NCI-H526 treated with DMSO at 0.1 percent for 48 hours (cell line): ENCODE results near the gene CLASP1.
"Not testable (repeated sequence)": the region's sequence is repeated elsewhere in the genome, so short reads cannot be mapped to it uniquely, and the experiment has no call there.

Source experiments
- DNase-seq: peaks from one replicate; lab custom pipeline; 2025; lab: John Stamatoyannopoulos, UW

The CLASP1 gene

GRCh38 chr2:121662656-121663055, 13.4 kb upstream of the CLASP1 start:
- DNase-seq = no peak

- no peak for DNase-seq
Measured at GRCh38 chr2:121659933-121660332, 10.7 kb upstream of the CLASP1 start.

- not testable (repeated sequence) for DNase-seq
Measured at GRCh38 chr2:121658393-121658792, 9.1 kb upstream of the CLASP1 start.

- DNase-seq = no peak
Measured at GRCh38 chr2:121653035-121653434, 3.8 kb upstream of the CLASP1 start.

- no peak for DNase-seq
Measured at GRCh38 chr2:121650315-121650930, 1.2 kb upstream of the CLASP1 start.

GRCh38 chr2:121649596-121650314, 493 bp upstream of the CLASP1 start:
- peak; percentile 92 for DNase-seq

GRCh38 chr2:121648206-121649148, 785 bp downstream of the CLASP1 start:
- peak; percentile 41 for DNase-seq

GRCh38 chr2:121647396-121647795, 1.9 kb downstream of the CLASP1 start:
- DNase-seq = no peak

GRCh38 chr2:121644715-121645114, 4.5 kb downstream of the CLASP1 start:
- DNase-seq = no peak

GRCh38 chr2:121643877-121644276, 5.4 kb downstream of the CLASP1 start:
- DNase-seq = no peak

- no peak for DNase-seq
Measured at GRCh38 chr2:121640380-121641316, 8.6 kb downstream of the CLASP1 start.

GRCh38 chr2:121639846-121640245, 9.4 kb downstream of the CLASP1 start:
- not testable (repeated sequence) for DNase-seq

- no peak for DNase-seq
Measured at GRCh38 chr2:121638333-121638732, 10.9 kb downstream of the CLASP1 start.

- DNase-seq = no peak
Measured at GRCh38 chr2:121635371-121635770, 13.9 kb downstream of the CLASP1 start.

- no peak for DNase-seq
Measured at GRCh38 chr2:121634354-121635307, 14.6 kb downstream of the CLASP1 start.

- DNase-seq = no peak
Measured at GRCh38 chr2:121633463-121633862, 15.8 kb downstream of the CLASP1 start.

- DNase-seq = no peak
Measured at GRCh38 chr2:121627525-121628050, 21.7 kb downstream of the CLASP1 start.

- no peak for DNase-seq
Measured at GRCh38 chr2:121626777-121627524, 22.3 kb downstream of the CLASP1 start.

GRCh38 chr2:121625953-121626352, 23.3 kb downstream of the CLASP1 start:
- no peak for DNase-seq
